HG03066 (cell line): ENCODE results near the gene PLXNA1.

Experiments used
- ATAC-seq: cut with Tn5 transposase; IDR thresholded peaks from one replicate; pipeline ENCODE4 v1.9.1; 2021; ENCODE audit warnings: low read depth; ENCODE audit not compliant: unreplicated experiment

The PLXNA1 gene

GRCh38 chr3:126985132-126985985, 2.4 kb downstream of the PLXNA1 start:
- ATAC-seq = no peak

- ATAC-seq = no peak
Observed at GRCh38 chr3:126986001-126986400, 3.1 kb downstream of the PLXNA1 start.

- ATAC-seq = no peak
Observed at GRCh38 chr3:126987129-126987528, 4.2 kb downstream of the PLXNA1 start.

GRCh38 chr3:126987596-126987995, 4.7 kb downstream of the PLXNA1 start:
- no peak for ATAC-seq

GRCh38 chr3:126988451-126989021, 5.6 kb downstream of the PLXNA1 start:
- ATAC-seq = no peak

- no peak for ATAC-seq
Observed at GRCh38 chr3:126989316-126990023, 6.6 kb downstream of the PLXNA1 start.

GRCh38 chr3:126990024-126990700, 7.2 kb downstream of the PLXNA1 start:
- ATAC-seq = no peak

- ATAC-seq = no peak
Observed at GRCh38 chr3:126990890-126991289, 8.0 kb downstream of the PLXNA1 start.

GRCh38 chr3:126991366-126992200, 8.7 kb downstream of the PLXNA1 start:
- no peak for ATAC-seq

- no peak for ATAC-seq
Observed at GRCh38 chr3:126992216-126992615, 9.3 kb downstream of the PLXNA1 start.

GRCh38 chr3:126992776-126993175, 9.9 kb downstream of the PLXNA1 start:
- ATAC-seq = no peak

- ATAC-seq = no peak
Observed at GRCh38 chr3:126993436-126993835, 10.5 kb downstream of the PLXNA1 start.

- no peak for ATAC-seq
Observed at GRCh38 chr3:126994661-126995245, 11.8 kb downstream of the PLXNA1 start.

GRCh38 chr3:126995254-126995780, 12.4 kb downstream of the PLXNA1 start:
- ATAC-seq = no peak

- no peak for ATAC-seq
Observed at GRCh38 chr3:126995926-126996512, 13.1 kb downstream of the PLXNA1 start.

- ATAC-seq = no peak
Observed at GRCh38 chr3:126996905-126997304, 14.0 kb downstream of the PLXNA1 start.

- no peak for ATAC-seq
Observed at GRCh38 chr3:126997455-126998038, 14.6 kb downstream of the PLXNA1 start.

- no peak for ATAC-seq
Observed at GRCh38 chr3:126998320-126998719, 15.4 kb downstream of the PLXNA1 start.

- no peak for ATAC-seq
Observed at GRCh38 chr3:126998728-126999127, 15.8 kb downstream of the PLXNA1 start.
